Activated CD4-positive, alpha-beta T cell treated with anti-CD3 and anti-CD28 coated beads, Interleukin-10, Interleukin-2, amounts not matched to agents 100 ng/mL and 50 ng/mL, durations not matched to agents 16 hours and 8 hours (primary cell): Measurements from ENCODE around the gene NPTN.
A peak's percentile ranks its signal among the peaks of the same experiment; 100 is the strongest.

ENCODE experiments used
- DNase-seq: peaks from one replicate; pipeline ENCODE4 v3.0.0-alpha.2; 2020

Gene NPTN

GRCh38 chr15:73631915-73632669 is 1.1 kb downstream of the NPTN start:
- DNase-seq: no peak

- no peak for DNase-seq
These were observed 2.2 kb downstream of the NPTN start for GRCh38 chr15:73630921-73631362.

GRCh38 chr15:73629798-73630429 is 3.3 kb downstream of the NPTN start:
- DNase-seq: no peak

GRCh38 chr15:73628976-73629797 is 4.0 kb downstream of the NPTN start:
- no peak for DNase-seq

GRCh38 chr15:73628102-73628501 is 5.1 kb downstream of the NPTN start:
- no peak for DNase-seq

GRCh38 chr15:73626072-73626471 is 7.1 kb downstream of the NPTN start:
- DNase-seq: no peak

GRCh38 chr15:73624530-73624929 is 8.7 kb downstream of the NPTN start:
- no peak for DNase-seq

- DNase-seq: no peak
These were observed 11.8 kb downstream of the NPTN start for GRCh38 chr15:73621286-73621826.

- no peak for DNase-seq
These were observed 13.1 kb downstream of the NPTN start for GRCh38 chr15:73620078-73620477.

- no peak for DNase-seq
These were observed 15.3 kb downstream of the NPTN start for GRCh38 chr15:73617913-73618312.

- no peak for DNase-seq
These were observed 15.8 kb downstream of the NPTN start for GRCh38 chr15:73617301-73617831.

GRCh38 chr15:73608941-73609340 is 24.2 kb downstream of the NPTN start:
- no peak for DNase-seq

GRCh38 chr15:73608475-73608874 is 24.7 kb downstream of the NPTN start:
- DNase-seq: no peak

GRCh38 chr15:73607843-73608242 is 25.3 kb downstream of the NPTN start:
- no peak for DNase-seq

GRCh38 chr15:73607405-73607804 is 25.8 kb downstream of the NPTN start:
- DNase-seq: peak; percentile 34

- no peak for DNase-seq
These were observed 27.3 kb downstream of the NPTN start for GRCh38 chr15:73605759-73606436.

GRCh38 chr15:73604477-73604876 is 28.7 kb downstream of the NPTN start:
- no peak for DNase-seq

- DNase-seq: no peak
These were observed 30.2 kb downstream of the NPTN start for GRCh38 chr15:73602992-73603391.

- no peak for DNase-seq
These were observed 30.7 kb downstream of the NPTN start for GRCh38 chr15:73602446-73602843.

- DNase-seq: no peak
These were observed 31.4 kb downstream of the NPTN start for GRCh38 chr15:73601451-73602445.
